Ramos (cell line): ENCODE results near the gene INO80.
"Not testable (repeated sequence)": the region's sequence is repeated elsewhere in the genome, so short reads cannot be mapped to it uniquely, and the experiment has no call there.

Source experiments
- in situ Hi-C: fragments of 300-500 bp; cut with MboI; formaldehyde crosslinking; loops from one replicate; pipeline ENCODE4 v1.14.3; 2022; ENCODE audit warnings: low sequenced_read_pairs; ENCODE audit not compliant: unreplicated experiment

Gene INO80, protein sequence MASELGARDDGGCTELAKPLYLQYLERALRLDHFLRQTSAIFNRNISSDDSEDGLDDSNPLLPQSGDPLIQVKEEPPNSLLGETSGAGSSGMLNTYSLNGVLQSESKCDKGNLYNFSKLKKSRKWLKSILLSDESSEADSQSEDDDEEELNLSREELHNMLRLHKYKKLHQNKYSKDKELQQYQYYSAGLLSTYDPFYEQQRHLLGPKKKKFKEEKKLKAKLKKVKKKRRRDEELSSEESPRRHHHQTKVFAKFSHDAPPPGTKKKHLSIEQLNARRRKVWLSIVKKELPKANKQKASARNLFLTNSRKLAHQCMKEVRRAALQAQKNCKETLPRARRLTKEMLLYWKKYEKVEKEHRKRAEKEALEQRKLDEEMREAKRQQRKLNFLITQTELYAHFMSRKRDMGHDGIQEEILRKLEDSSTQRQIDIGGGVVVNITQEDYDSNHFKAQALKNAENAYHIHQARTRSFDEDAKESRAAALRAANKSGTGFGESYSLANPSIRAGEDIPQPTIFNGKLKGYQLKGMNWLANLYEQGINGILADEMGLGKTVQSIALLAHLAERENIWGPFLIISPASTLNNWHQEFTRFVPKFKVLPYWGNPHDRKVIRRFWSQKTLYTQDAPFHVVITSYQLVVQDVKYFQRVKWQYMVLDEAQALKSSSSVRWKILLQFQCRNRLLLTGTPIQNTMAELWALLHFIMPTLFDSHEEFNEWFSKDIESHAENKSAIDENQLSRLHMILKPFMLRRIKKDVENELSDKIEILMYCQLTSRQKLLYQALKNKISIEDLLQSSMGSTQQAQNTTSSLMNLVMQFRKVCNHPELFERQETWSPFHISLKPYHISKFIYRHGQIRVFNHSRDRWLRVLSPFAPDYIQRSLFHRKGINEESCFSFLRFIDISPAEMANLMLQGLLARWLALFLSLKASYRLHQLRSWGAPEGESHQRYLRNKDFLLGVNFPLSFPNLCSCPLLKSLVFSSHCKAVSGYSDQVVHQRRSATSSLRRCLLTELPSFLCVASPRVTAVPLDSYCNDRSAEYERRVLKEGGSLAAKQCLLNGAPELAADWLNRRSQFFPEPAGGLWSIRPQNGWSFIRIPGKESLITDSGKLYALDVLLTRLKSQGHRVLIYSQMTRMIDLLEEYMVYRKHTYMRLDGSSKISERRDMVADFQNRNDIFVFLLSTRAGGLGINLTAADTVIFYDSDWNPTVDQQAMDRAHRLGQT (N-terminal part only)

DNA sequence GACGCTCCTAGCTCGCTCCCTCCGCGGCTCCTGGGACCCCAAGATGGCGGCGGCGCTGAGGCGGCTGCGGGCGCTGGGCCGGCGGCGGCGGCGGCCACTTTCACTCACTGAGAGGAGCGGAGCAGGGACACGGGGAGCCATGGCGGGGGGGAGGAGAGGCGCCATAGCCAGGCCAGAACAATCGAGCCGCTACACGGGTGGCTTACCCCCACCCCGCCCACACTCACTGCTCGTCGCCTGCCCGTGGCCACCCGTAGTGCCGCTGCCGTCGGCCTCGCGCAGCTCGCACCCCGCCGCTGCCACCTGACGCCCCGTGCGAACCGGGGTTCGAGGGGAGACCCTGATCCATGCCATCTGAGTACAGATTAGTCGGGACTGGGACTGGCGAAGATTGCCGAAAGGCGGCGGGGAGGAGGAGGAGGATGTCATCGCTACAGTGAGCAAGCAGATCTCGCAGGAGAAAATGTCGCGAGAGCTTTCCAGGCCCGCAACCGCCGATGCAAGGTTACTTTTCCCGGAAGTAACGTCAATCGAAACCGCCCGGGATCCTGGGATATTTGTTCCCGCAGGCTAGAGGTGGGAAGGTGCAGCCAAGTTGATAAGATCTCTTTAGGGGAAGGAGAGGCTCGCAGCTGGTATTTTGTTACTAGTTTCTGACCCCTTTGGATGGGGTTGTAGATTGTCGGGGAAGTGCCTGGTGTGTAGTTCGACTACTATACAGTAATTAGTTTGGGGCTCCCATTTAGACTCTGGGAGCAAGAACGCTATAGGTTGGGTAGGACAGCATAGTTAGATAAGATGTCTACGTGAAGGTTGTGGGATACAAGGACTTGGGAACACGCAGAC lies at the start of gene INO80:
Gene INO80 (minus strand): TSS at position 165 of the 846 bp plus-strand sequence. CDS start 19,970 bp downstream, outside the sequence.
- in situ Hi-C loops: no loop called here

DNA sequence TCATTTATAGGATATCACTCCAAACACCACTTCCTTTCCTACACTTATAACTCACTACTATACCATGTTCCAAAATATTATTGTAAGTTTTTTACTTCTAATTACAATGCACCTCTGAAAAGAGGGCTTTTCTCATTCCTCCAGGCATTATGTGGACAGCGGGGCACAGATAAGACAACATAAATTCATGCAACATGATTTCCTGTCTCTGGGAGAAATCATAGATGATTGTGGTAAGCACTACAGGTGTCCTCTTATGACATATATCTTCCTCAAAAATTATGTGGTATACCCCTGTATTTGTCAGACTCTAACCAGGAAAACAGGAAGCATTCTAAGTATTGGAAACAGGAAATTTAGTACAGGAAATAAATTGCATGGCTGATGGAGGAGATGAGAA lies 45.7 kb upstream of the INO80 start:
- in situ Hi-C loops: no loop called here

DNA sequence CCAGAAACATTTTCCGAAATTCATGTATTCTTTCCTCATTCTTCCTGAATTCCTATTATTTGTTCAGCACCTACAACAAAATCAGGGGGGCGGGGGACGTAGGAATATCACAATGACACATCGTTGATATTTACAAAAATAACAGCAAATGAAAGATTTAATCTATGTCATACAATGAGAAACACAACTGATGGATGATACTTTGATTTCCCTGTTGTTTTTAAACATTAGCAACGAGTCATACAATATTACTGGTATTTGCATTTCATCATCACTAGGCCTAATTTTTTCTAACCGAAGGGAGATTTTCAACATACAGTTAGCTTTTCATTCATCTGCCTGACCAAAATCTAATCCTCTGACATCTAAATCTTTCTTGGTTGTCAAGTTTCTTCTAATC lies 45.3 kb upstream of the INO80 start:
- in situ Hi-C loops: no loop called here

DNA sequence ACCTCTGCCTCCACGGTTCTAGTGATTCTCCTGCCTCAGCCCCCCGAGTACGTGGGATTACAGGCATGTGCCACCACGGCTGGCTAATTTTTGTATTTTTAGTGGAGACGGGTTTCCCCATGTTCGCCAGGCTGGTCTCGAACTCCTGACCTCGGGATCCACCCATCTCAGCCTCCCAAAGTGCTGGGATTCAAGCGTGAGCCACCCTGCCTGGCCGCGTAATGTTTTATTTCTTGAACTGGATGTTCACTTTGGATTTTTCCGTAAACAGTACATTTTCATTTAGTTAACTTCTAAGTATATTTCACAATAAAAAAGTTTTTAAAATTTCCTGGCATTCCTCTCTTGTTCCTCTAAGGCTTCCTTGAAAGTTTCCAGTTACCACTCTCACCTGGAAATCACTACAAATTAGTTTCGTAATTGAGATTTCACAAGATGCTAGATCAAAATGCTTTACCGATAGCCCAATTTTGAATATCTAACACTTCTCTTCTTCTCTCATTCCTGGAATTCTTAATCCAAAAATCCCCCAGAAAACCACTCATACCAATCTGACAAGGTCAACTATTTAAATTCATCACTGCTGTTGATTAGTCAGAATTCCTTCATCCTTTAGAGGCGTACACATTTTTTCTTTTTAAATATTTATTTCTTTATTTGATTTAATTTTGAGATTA lies 44.7 kb upstream of the INO80 start:
- in situ Hi-C loops: no loop called here

DNA sequence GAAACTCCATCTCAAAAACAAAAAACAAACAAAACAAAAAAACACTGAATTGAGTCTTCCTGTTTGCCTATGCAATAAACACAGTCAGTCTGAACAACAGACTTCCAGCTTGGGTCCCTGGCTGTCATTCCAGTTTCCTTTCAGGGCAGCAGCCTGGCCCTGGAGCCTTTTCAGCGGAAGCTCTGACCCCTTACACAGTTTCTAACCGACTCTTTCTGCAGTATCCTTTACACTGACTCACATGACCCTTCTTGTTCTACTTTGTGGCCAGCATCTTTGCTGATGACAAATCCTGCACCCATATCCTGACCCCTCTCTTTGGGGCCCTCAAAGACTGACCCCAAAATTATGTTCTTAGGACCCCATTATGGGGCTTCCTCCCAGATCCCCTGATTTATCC lies 38.3 kb upstream of the INO80 start:
- in situ Hi-C loops: no loop called here

DNA sequence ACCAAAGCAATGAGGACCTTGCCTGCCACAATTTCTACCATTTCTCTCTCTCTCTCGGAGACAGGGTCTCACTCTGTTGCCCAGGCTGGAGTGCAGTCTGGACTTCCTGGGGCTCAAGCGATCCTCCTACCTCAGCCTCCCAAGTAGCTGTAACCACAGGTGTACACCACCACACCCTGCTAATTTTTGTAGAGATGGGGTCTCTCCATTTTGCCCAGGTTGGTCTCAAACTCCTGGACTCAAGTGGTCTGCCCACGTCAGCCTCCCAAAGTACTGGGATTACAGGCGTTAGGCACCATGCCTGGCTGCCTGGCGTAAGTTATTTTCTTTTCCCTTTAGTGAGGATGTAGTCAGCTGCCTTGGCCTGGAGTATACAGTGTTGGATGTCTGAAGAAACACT lies 37.7 kb upstream of the INO80 start:
- in situ Hi-C loops: no loop called here

DNA sequence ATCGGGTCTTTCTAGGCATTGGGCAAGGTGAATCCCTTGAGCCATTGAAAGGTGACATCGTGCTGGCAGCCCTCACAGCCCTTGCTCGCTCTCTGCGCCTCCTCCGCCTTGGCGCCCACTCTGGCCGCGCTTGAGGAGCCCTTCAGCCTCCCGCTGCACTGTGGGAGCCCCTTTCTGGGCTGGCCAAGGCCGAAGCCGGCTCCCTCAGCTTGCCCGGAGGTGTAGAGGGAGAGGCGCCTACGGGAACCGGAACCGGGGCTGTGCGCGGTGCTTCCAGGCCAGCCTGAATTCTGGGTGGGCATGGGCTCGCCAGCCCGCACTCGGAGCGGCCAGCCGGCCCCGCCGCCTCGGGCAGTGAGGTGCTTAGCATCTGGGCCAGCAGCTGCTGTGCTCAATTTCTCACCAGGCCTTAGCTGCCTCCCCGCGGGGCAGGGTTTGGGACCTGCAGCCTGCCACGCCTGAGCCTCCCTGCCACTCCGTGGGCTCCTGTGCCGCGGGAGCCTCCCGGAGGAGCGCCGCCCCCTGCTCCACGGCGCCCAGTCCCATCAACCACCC lies 35.4 kb upstream of the INO80 start:
- in situ Hi-C loops: no loop called here

DNA sequence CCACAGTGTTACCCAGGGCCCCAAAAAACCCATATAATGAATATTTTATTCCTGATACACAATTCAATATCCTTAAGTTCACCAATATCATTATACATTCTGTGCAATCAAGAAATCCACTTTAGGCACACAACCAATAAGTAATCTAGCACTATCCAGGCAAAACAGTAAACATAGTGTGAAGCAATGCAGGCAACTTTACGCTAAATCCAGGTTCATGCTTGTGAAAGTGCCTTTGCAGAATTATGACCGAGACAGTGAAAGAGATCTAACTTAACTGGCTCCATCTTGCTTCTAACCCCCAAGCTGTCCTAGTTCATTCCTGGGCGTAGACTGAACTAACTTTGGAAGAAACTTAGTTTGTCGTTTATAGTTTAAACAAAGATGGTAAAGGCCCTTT lies 34.2 kb upstream of the INO80 start:
- in situ Hi-C loops: no loop called here

DNA sequence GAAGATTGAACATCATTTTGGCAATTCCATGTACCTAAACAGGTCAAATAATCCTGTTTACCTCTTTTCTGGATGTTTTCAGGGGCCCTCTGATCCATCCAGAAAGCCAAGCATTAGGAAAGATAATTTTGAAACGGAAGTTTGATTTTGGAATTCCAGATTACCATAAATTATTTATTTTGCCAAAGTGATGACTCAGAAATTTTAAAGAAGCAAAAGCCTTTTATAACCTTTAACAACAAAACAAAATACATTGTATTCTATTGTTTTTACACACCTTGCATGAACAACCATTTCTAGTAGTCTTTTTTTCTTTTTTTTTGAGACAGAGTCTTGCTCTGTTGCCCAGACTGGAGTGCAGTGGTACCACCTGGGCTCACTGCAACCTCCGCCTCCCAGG lies 32.0 kb upstream of the INO80 start:
- in situ Hi-C loops: no loop called here

DNA sequence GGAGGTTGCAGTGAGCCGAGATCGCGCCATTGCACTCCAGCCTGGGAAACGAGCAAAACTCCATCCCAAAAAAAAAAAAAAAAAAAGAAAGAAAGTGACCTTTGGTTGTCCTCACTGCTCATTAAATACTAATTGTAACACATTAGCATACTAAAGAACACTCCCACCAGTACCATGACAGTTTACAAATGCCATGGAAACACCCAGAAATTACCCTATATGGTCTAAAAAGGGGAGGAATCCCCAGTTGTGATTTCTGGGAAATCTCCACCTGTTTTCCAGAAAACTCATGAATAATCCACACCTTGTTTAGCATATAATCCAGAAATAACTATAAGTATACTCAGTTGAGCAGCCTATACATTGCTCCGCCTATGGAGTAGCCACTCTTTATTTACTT lies 23.5 kb upstream of the INO80 start:
- in situ Hi-C loops: no loop called here

DNA sequence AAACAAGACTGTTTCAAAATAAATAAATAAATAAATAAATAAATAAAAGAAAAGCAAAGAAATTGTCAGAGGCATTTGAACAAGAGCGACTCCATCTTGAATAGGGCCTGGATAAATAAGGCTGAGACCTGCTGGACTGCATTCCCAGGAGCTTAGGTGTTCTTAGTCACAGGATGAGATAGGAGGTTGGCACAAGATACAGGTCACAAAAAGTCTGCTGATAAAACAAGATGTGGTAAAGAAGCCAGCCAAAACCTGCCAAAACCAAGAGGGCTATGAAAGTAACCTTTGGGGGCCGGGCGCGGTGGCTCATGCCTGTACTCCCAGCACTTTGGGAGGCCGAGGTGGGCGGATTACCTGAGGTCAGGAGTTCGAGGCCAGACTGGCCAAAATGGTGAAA lies 23.0 kb upstream of the INO80 start:
- in situ Hi-C loops: not testable (repeated sequence)

DNA sequence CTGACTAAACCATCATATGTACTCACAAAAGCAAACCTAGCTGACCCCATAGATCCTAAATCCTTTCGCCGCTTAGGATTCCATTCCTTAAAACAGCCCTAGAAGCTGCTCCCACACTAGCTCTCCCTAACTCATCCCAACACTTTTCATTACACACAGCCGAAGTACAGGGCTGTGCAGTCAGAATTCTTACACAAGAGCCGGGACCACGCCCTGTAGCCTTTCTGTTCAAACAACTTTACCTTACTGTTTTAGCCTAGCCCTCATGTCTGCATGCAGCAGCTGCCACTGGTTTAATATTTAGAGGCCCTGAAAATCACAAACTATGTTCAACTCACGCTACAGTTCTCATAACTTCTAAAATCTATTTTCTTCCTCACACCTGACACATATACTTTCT lies 19.5 kb upstream of the INO80 start:
- in situ Hi-C loops: not testable (repeated sequence)

DNA sequence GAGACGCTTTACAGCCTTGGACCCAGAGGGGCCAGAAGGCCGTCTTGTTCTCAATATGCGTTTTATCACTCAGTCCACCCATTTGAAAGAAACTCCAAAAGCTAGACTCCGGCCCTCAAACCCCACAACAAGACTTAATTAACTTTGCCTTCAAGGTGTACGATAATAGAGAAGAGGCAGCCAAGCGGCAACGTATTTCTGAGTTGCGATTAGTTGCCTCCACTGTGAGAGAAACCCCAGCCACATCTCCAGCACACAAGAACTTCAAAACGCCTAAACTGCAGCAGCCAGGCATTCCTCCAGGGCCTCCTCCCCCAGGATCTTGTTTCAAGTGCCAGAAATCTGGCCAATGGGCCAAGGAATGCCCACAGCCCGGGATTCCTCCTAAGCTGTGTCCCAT lies 17.4 kb upstream of the INO80 start:
- in situ Hi-C loops: no loop called here

DNA sequence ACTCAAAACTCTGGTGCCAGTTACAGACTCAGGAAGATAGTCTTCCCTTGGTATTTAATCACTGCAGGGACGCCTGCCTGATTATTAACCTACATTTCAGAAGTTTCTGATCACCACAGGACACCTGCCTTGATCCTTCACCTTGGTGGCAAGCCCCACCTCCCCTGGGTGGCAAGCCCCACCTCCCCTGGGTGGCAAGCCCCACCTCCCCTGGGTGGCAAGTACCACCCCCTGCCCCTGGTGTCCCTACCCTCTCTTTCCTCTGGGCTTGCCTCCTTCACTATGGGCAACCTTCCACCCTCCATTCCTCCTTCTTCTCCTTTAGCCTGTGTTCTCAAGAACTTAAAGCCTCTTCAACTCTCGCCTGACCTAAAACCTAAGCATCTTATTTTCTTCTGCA lies 16.0 kb upstream of the INO80 start:
- in situ Hi-C loops: not testable (repeated sequence)

DNA sequence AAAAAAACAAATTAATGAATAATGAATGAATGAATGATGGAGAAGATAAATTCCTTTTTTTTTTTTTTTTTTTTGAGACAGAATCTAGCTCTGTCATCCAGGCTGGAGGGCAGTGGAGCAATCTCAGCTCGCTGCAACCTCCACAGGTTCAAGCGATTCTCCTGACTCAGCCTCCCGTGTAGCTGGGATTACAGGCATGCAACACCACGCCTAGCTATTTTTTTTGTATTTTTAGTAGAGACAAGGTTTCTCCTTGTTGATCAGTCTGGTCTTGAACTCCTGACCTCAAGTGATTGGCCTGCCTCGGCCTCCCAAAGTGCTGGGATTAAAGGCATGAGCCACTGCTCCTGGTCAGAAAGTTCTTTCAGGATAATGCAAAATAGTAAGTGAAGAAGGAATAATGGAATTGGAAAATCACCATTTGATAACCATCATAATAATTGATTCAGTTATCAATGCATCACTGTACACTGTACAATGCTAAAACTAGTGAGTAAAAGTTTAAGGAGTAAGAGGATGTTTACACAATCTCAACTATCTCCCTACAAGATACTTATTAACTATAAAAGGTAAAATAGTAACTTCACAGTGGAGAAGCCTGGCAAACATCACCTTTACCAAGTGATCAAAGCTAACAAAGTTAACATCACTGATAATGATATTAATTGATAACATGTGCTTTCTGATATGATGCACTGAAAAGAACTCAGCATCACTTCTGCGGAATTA lies 12.3 kb upstream of the INO80 start:
- in situ Hi-C loops: no loop called here

DNA sequence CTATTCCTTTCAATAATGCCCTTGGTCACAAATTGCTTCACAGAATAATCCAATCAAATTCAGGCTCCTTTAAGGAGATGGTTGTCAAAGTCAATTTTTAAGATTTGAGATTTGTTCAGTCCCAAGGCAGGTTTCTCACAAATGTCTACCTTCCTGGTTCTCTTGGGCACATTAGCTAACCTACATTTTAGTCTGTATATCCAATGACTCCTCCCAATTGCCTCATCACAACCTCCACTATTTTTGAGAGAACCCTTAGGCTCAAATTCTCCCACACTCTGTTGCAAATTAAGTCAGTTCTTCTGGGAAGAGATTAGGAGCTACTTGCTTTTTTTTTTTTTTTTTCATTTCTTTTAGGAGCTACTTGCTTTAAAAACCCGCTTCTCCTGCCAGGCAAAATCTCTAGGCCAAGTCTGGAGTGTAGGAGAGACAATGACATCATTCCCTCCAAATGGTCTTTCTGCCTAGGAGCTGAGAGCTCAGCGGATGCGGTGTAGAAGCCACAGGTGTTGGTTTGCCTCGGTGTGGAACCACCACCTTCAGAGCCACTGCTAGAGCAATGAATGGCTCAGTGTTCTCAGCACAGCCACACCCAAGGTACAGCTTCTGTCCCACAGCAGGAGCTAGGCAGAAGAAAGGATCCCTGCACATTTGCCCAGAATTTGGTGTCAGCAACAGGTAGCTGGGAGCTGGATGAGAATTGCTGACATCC lies 10.0 kb upstream of the INO80 start:
- in situ Hi-C loops: no loop called here

DNA sequence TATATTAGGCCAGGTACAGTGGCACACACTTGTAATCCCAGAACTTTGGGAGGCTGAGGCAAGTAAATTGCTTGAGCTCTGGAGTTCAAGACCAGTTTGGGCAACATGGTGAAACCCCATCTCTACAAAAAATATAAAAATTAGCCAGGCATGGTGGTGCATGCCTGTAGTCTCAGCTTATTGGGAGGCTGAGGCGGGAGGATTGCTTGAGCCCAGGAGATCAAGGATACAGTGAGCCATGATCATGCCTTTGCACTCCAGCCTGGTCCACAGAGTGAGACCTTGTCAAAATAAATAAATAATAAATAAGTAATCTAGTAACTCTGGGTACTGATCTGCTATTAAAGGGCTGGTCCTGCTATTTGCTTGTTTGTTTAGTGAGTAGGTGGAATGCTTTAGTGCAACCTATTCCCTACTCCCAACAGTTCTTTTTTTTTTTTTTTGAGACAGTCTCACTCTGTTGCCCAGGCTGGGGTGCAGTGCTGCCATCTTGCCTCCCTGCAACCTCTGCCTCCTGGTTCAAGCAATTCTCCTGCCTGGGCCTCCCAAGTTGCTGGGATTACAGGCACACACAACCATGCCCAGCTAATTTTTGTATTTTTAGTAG lies 9.1 kb upstream of the INO80 start:
- in situ Hi-C loops: no loop called here
